Stimulated activated CD4-positive, alpha-beta T cell treated with anti-CD3 and anti-CD28 coated beads, Interleukin-4, amount 100 ng/mL, for 48 hours (primary cell): ENCODE measurements around the gene SHANK3.
"Not testable (repeated sequence)": the region's sequence is repeated elsewhere in the genome, so short reads cannot be mapped to it uniquely, and the experiment has no call there.

ENCODE experiments used
- DNase-seq, 2 donors: peaks; one replicate each; pipeline ENCODE4 v3.0.0-alpha.2; 2020; ENCODE audit warnings: low read depth in 2 of 2

SHANK3 gene

GRCh38 chr22:50672471-50673230, at the start of gene SHANK3:
Gene SHANK3 (plus strand): TSS chr22:50672823.
- DNase-seq, result no peak

GRCh38 chr22:50624347-50625130, 48.1 kb upstream of the SHANK3 start:
- no peak for DNase-seq

DNA sequence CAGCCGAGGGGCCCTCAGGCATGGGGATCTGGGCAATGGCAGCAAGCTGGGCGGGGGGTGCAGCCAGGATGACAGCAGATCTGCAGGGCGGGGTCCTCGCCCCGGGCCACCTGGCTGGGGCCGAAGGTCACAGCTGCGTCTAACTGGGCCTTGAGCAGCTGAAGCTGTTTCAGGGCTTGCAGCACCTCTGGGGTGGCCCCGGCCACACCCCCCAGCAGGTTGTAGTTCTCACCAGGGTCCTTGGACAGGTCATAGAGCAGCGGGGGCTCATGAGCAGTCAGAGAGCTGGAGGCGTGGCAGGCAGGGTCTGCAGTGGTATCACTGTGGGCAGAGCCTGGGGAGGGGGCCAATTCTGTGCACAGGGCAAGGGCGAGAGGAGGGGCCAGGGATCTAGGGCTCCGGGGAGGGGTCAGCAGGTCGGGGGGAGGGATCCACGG, 47.5 kb upstream of the SHANK3 start:
- no peak for DNase-seq

GRCh38 chr22:50625568-50626313, 46.9 kb upstream of the SHANK3 start:
- no peak for DNase-seq

GRCh38 chr22:50626314-50626849, 46.2 kb upstream of the SHANK3 start:
- no peak for DNase-seq

DNA sequence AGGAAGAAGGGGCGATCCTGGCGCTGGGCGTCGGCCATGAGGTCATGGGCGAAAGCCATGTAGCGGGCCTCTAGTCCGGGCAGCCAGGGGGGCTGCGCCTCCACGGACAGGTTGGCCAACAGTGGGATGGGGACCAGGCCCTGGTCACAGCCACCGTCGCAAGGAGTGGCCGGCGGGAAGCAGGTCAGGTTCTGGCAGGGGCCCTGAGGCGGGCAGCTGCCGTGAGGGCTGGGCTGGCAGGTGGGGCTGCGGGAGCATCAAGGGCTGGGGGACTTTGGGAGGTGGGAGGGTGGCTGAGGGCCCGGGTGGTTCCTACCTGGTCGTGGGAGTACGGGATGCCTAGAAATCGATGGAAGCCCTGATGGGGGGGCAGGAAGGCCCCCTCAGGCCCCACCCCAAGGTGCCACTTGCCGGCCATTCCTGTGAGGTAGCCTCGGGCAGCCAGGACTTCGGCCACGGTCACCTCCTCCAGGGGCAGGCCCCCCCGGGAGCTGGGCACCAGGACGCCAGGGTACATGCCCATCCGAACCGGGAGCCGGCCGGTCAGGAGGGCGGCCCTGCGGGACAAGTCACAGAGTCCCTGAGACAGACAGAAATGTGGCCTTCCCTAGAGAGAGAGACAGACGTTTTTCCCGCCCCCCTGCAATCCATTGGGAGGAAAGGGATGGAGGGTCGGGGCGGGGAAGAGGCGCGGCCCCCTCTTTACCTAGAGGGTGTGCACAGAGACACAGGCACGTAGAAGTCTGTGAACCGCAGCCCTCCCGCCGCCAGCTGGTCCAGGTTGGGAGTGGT, 45.6 kb upstream of the SHANK3 start:
- DNase-seq, result no peak

GRCh38 chr22:50627642-50628542, 44.7 kb upstream of the SHANK3 start, which contains the start of gene ARSA:
Gene ARSA (minus strand): TSS chr22:50628152. CDS start chr22:50627779, 373 bp downstream.
- DNase-seq, result peak; percentile 57 to 60

DNA sequence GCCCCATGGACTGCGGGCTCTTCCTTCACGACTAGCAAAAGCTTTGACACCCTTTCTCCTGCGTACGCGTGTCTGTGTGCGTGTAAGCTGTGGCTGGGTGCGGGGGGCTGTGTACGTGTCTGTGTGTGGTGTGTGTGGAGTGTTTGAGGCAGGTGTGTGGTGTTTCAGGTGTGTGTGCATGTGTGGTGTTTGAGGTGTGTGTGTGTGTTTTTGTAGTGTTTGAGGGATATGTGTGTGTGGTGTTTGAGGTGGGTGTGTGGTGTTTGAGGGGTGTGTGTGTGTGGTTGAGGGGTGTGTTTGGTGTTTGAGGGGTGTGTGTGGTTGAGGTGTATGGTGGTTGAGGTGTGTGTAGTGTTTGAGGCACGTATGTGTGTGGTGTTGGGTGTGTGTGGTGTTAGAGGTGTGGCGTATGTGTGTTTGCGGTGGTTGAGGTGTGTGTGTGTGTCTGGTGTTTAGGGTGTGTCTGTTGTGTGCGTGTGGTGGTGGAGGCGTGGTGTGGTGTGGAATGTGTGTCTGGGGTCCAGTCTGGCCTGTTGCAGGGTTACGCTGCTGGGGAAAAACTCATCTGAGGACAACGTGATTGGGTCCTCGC, 44.0 kb upstream of the SHANK3 start:
- no peak for DNase-seq

GRCh38 chr22:50630376-50630775, 42.2 kb upstream of the SHANK3 start:
- no peak for DNase-seq

GRCh38 chr22:50633086-50633485, 39.5 kb upstream of the SHANK3 start:
- no peak for DNase-seq

- no peak for DNase-seq
Measured at GRCh38 chr22:50633771-50634170, 38.9 kb upstream of the SHANK3 start.

GRCh38 chr22:50635591-50635990, 37.0 kb upstream of the SHANK3 start:
- no peak for DNase-seq

GRCh38 chr22:50640296-50640695, 32.3 kb upstream of the SHANK3 start:
- DNase-seq, result not testable (repeated sequence)

DNA sequence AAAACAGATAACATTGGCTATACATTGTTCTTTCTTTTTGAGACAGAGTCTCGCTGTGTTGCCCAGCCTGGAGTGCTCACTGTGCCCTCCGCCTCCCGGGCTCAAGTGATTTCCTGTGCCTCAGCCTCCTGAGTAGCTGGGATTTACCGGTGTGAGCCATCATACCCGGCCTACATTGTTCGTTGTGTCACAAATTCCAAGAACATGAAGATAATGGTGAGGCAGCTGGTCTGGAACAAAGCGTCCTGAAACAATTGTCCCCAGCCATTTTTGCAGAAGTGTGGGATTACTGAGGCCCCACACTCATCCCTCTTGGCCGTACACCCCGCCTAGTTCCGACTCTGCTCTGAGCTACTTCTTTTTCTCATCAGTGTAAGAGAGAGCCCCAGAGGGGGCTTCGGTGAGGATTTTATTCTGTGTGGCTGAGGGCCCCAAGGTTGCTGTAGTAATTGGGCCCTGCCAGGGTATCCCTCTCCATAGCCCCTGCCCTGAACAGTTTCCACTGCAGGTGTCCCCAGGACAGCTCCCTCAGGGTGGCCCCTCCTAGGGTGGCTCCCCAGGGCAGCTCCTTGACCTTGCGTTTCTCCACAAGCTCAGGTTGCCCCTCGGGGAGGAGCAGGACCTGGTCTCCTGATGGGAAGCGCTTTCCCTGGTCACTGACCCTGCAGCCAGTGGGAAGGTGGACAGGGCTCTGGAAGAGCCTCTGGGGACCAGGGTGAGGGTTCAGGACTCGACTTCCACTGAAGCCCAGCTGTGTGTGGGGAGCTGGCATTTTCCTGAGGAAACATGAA, 31.6 kb upstream of the SHANK3 start:
- no peak for DNase-seq

DNA sequence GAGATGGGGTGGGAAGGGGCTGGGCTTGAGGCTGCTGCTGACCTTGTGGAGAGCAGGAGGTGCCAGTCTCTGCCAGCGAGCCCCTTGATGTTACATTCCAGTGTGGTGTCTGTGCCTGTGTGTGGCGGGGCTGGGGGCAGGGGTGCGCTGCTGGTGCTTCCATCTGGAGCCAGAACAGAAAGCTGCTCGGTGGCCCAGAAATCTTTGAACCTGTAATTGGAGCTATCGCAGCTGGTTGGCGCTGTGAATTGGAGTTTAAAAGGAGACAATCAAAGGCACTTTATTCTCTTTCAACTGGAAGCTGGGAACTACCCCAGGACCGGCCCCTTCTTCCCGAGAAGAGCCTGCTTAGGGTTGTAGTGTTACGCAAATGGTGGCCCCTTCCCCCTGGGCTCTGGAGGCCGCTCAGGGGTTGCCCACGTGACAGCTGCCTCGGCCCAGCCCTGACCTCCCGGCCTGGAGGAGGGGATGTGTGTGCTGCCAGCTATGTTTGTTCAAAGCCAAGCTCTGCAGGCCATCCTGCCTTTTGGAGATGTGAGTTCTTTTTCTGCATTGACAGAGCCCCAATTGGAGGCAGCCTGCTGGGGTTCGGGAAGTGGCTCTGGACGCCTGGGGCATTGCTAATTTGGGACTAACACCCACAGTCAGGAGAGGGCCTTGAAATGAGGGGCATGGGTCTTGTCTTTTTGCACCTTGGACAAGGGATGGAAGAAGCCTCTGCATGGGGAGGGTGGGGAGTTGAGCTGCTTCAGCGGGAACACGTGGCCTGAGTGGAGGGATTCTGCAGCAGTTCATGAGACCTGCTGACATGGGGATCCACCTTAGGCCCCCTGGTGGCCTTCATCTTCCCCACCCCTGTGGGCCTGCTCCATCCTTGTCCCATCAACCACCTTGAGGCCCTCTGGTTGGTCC, 30.7 kb upstream of the SHANK3 start:
- DNase-seq, result no peak

DNA sequence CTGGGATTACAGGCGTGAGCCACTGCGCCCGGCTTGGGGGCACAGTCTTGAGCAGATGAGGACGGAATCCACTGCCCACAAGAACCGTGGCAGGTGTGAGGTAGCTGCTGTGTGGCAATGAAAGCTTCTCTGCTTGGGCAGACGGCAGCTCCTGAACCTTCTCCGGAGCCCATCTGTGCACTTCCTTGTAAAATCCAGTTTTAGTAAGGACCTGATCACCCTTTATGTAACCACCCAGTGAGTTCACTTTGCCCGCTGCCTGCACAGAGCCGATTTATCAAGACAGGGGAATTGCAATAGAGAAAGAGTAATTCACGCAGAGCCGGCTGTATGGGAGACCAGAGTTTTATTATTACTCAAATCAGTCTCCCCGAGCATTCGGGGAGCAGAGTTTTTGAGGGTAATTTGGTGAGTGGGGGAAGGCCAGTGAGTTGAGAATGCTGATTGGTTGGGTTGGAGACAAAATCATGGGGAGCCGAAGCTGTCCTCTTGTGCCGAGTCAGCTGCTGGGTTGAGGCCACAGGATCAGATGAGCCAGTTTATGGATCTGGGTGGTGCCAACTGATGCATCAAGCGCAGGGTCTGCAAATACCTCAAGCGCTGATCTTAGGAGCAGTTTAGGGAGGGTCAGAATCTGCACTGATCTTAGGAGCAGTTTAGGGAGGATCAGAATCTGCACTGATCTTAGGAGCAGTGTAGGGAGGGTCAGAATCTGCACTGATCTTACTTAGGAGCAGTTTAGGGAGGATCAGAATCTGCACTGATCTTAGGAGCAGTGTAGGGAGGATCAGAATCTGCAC, 29.4 kb upstream of the SHANK3 start:
- not testable (repeated sequence) for DNase-seq

- not testable (repeated sequence) for DNase-seq
Measured at GRCh38 chr22:50643821-50644101, 28.9 kb upstream of the SHANK3 start.
